Middle frontal gyrus (tissue), 1 donor: ENCODE data around the gene CLIC5.

Experiments used
- DNase-seq: peaks from one replicate; pipeline ENCODE4 v3.0.0-alpha.2; 2015; ENCODE audit warnings: low spot score; ENCODE audit errors: extremely low spot score

The CLIC5 gene

GRCh38 chr6:45896783-45897441 lies 118.7 kb downstream of the CLIC5 start:
- DNase-seq: no peak

- DNase-seq: no peak
These were observed 120.1 kb downstream of the CLIC5 start for GRCh38 chr6:45895569-45895968.

- DNase-seq: no peak
These were observed 122.9 kb downstream of the CLIC5 start for GRCh38 chr6:45892696-45893245.

GRCh38 chr6:45892196-45892595 lies 123.5 kb downstream of the CLIC5 start:
- DNase-seq: no peak

GRCh38 chr6:45886776-45887175 lies 128.9 kb downstream of the CLIC5 start:
- DNase-seq: no peak

GRCh38 chr6:45884336-45884735 lies 131.3 kb downstream of the CLIC5 start:
- DNase-seq: no peak

GRCh38 chr6:45882671-45883070 lies 133.0 kb downstream of the CLIC5 start:
- DNase-seq: no peak

GRCh38 chr6:45881705-45882467 lies 133.8 kb downstream of the CLIC5 start:
- no peak for DNase-seq

- DNase-seq: no peak
These were observed 135.0 kb downstream of the CLIC5 start for GRCh38 chr6:45880676-45881075.

GRCh38 chr6:45880159-45880558 lies 135.5 kb downstream of the CLIC5 start:
- DNase-seq: no peak

GRCh38 chr6:45877970-45878590 lies 137.6 kb downstream of the CLIC5 start:
- no peak for DNase-seq

- DNase-seq: no peak
These were observed 142.8 kb downstream of the CLIC5 start for GRCh38 chr6:45872827-45873365.

GRCh38 chr6:45870531-45870930 lies 145.1 kb downstream of the CLIC5 start:
- DNase-seq: no peak

GRCh38 chr6:45864651-45865050 lies 151.0 kb downstream of the CLIC5 start:
- no peak for DNase-seq

GRCh38 chr6:45858691-45859090 lies 157.0 kb downstream of the CLIC5 start:
- DNase-seq: no peak

- DNase-seq: no peak
These were observed 157.8 kb downstream of the CLIC5 start for GRCh38 chr6:45857827-45858226.

- DNase-seq: no peak
These were observed 159.8 kb downstream of the CLIC5 start for GRCh38 chr6:45855642-45856394.

GRCh38 chr6:45854149-45854742 lies 161.4 kb downstream of the CLIC5 start:
- no peak for DNase-seq

- no peak for DNase-seq
These were observed 164.6 kb downstream of the CLIC5 start for GRCh38 chr6:45851034-45851400.

- no peak for DNase-seq
These were observed 165.2 kb downstream of the CLIC5 start for GRCh38 chr6:45850378-45851033.
